HG02981 (cell line): ENCODE results near the gene AKR1C8.
"Not testable (repeated sequence)": the region's sequence is repeated elsewhere in the genome, so short reads cannot be mapped to it uniquely, and the experiment has no call there.

Experiments
- ATAC-seq: cut with Tn5 transposase; IDR thresholded peaks from one replicate; pipeline ENCODE4 v1.9.1; 2021; ENCODE audit warnings: mild to moderate bottlenecking, moderate library complexity; ENCODE audit not compliant: unreplicated experiment

Gene AKR1C8

GRCh38 chr10:5184987-5185775, at the start of gene AKR1C8:
TSS of gene AKR1C8 (minus strand) at chr10:5185150. CDS start at chr10:5185104, 46 bp downstream.
- ATAC-seq = no peak

DNA sequence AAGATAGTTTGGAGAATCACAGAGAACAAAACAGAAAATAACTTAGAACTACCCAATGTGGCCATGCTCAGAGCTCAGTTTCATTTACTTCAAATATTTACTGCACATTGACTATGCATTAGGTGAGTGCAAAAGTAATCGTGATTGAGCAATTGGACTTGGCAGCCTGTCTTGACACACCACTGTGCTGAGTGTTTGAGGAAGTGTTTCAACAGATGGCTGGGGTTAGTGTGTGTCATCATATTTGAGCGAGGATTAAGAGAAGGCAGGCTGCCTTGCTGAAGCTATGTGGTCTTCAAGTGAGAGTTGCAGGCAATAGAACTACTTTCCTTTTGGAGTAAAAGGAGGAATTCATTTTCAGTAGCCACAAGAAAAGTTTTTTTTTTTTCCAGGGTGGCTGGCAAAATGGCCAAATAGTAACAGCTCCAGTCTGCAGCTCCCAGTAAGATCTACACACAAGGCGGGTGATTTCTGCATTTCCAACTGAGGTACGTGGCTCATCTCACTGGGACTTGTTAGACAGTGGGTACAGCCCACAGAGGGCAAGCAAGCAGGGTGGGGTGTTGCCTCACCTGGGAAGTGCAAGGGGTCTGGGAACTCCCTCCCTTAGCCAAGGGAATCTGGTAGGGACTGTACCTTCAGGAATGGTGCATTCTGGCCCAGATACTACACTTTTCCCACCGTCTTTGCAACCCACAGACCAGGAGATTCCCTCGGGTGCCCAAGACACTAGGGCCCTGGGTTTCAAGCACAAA, 49.3 kb upstream of the AKR1C8 start:
- no peak for ATAC-seq

DNA sequence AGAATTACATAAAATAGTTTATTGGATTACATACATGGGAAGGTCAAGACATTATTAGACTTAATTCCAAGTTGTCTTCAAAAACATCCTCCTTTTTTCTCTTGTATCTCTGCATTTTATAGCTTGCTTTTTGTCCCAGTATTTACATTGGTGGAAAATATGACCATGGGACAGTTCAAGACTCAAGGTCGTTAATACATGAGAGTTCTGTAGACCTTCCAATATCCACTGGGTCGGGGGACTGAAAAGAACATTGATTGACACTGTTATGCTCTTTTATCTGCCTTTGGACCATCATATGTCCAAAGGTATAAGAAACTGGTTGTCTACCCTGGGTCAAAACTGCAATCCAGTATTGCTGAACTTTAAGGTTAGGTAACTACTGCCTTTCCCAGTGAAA, 48.4 kb upstream of the AKR1C8 start:
- ATAC-seq = no peak

- no peak for ATAC-seq
Observed at GRCh38 chr10:5229019-5229418, 44.1 kb upstream of the AKR1C8 start.

DNA sequence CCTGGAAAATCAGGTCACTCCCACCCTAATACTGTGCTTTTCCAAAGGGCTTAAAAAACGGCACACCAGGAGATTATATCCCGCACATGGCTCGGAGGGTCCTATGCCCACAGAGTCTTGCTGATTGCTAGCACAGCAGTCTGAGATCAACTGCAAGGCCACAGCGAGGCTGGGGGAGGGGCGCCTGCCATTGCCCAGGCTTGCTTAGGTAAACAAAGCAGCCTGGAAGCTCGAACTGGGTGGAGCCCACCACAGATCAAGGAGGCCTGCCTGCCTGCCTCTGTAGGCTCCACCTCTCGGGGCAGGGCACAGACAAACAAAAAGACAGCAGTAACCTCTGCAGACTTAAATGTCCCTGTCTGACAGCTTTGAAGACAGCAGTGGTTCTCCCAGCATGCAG, 38.0 kb upstream of the AKR1C8 start:
- ATAC-seq = not testable (repeated sequence)

- no peak for ATAC-seq
Observed at GRCh38 chr10:5219262-5219661, 34.3 kb upstream of the AKR1C8 start.

DNA sequence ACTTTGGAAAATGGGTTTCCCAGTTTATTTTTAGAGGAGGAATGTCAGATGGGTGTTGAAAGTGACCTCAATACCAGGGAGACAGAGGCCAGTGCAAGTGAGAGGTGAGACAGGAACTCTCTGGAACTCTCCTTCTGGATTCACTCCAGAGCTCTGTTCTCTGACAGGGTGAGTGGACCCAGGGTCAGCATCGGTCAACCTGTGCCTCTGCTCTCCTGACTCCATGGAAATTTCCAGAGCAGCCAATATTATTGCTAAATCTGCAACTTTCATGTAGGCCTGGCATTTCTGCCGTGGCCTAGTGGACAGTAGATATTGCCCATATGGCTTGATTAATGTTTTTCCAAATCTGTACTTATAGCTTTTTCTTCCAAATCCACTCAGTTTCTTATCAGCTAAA, 31.9 kb upstream of the AKR1C8 start:
- ATAC-seq = no peak

- ATAC-seq = no peak
Observed at GRCh38 chr10:5211696-5212536, 27.0 kb upstream of the AKR1C8 start.

- ATAC-seq = not testable (repeated sequence)
Observed at GRCh38 chr10:5210261-5210660, 25.3 kb upstream of the AKR1C8 start.

GRCh38 chr10:5209776-5210175, 24.8 kb upstream of the AKR1C8 start:
- ATAC-seq = not testable (repeated sequence)

DNA sequence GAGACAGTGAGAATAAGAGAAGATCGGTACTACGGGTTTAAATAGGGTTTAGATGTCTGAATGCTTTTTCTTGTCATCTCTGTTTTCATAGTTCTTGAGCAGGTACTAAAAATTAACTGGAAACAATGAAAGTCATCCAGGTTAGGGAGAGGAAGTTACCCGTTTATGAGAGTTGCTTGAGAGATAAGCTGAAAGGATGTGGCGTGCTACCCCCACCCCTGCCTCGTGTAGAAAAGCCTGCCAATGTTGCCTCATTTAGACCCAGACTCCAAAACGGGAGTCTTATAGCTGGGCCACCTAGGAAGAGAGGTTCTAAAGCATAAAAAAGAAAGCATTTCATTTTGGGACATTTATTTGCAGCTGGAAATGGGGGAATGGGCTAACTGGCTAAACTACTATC, 21.8 kb upstream of the AKR1C8 start:
- ATAC-seq = no peak

GRCh38 chr10:5199398-5199797, 14.4 kb upstream of the AKR1C8 start:
- ATAC-seq = no peak

- ATAC-seq = no peak
Observed at GRCh38 chr10:5198386-5198785, 13.4 kb upstream of the AKR1C8 start.

- no peak for ATAC-seq
Observed at GRCh38 chr10:5196702-5197113, 11.8 kb upstream of the AKR1C8 start, which contains the start of gene AKR1C4. TSS of gene AKR1C4 (plus strand) at chr10:5196837. CDS start at chr10:5196868, 31 bp downstream.

DNA sequence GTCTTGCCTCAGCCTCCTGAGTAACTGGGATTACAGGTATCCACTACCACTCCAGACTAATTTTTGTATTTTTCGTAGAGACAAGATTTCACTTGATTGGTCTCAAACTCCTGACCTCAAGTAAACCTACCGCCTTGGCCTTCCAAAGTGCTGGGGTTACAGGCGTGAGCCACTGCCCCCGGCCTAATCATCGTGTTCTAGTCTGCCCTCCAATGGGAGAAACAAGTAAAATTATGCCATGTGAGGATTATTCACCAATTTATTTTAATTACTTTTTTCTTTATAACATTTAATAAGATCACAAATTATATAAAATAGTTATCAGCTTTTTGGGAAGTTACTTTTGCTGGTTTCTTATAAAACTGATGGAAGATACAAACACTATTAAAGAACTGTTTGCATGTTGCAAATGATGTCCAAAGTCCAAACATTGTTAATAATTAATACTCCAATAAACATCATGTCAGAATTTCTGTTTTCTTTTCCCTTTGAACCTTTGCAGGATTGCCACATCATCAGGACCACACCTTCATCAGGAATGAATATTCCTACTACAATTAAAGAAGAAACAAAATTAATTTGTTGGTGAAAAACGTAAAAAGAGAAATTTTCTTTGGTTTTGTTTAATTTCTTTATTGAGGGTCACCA, 10.9 kb upstream of the AKR1C8 start:
- ATAC-seq = no peak

- no peak for ATAC-seq
Observed at GRCh38 chr10:5194431-5194830, 9.5 kb upstream of the AKR1C8 start.

- ATAC-seq = no peak
Observed at GRCh38 chr10:5188358-5188757, 3.4 kb upstream of the AKR1C8 start.

DNA sequence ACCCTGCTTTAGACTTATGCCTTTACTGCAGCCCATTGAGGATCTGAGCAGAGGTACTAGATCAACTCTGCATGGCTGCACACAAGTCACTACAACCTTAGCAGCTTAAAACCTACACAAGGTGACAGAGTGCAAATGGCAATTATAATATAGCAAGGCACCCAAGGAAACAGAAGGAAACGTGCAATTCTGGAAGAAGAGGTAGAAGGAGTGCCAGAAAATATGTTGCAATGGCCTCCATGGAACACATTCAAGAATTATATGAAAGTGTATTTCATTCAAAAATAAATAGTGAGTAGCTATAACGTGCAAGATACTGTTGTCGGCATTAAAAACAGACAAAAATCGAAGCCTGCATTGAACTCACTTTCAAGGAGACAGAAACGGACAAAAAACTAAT, 2.9 kb upstream of the AKR1C8 start:
- no peak for ATAC-seq

DNA sequence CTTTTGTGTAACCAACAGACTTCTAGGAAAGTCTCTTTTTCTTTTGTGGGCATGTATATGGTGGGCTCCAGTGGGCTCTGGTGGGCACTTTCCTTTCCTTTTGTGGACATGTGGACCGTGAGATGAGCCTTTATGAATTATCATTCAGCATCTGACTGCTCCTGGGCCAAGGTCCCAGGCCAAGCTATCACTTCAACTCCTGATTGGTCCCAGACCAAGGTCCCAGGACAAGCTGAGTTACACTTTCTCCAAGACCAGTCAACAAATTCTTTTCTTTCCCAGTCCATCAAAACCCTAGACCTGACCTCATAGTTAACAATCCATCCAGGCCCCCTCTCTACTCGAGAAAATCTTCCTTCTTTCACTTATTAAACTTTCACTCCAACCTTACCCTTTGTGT, 1.0 kb downstream of the AKR1C8 start:
- ATAC-seq = no peak

- not testable (repeated sequence) for ATAC-seq
Observed at GRCh38 chr10:5180503-5180902, 4.4 kb downstream of the AKR1C8 start.

DNA sequence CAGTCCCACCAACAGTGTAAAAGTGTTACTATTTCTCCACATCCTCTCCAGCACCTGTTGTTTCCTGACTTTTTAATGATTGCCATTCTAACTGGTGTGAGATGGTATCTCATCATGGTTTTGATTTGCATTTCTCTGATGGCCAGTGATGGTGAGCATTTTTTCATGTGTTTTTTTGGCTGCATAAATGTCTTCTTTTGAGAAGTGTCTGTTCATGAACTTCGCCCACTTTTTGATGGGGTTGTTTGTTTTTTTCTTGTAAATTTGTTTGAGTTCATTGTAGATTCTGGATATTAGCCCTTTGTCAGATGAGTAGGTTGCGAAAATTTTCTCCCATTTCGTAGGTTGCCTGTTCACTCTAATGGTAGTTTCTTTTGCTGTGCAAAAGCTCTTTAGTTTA, 9.4 kb downstream of the AKR1C8 start:
- not testable (repeated sequence) for ATAC-seq
